HG02623 (cell line): Measurements from ENCODE around the gene CRTC1.

ENCODE experiments used
- ATAC-seq: cut with Tn5 transposase; IDR thresholded peaks from one replicate; pipeline ENCODE4 v1.9.1; 2021; ENCODE audit warnings: moderate library complexity; ENCODE audit not compliant: unreplicated experiment

Gene CRTC1

GRCh38 chr19:18651733-18652132 is 31.7 kb upstream of the CRTC1 start:
- no peak for ATAC-seq

GRCh38 chr19:18653853-18654252 is 29.6 kb upstream of the CRTC1 start:
- no peak for ATAC-seq

GRCh38 chr19:18654469-18654868 is 29.0 kb upstream of the CRTC1 start:
- no peak for ATAC-seq

- no peak for ATAC-seq
Measured at GRCh38 chr19:18655173-18655844, 28.2 kb upstream of the CRTC1 start.

GRCh38 chr19:18656337-18657086 is 27.0 kb upstream of the CRTC1 start:
- no peak for ATAC-seq

GRCh38 chr19:18657590-18658365 is 25.7 kb upstream of the CRTC1 start:
- no peak for ATAC-seq

GRCh38 chr19:18658366-18658855 is 25.1 kb upstream of the CRTC1 start:
- no peak for ATAC-seq

GRCh38 chr19:18659281-18660050 is 24.0 kb upstream of the CRTC1 start:
- no peak for ATAC-seq

- ATAC-seq = no peak
Measured at GRCh38 chr19:18660051-18660910, 23.2 kb upstream of the CRTC1 start.

- ATAC-seq = no peak
Measured at GRCh38 chr19:18660939-18661670, 22.4 kb upstream of the CRTC1 start.

GRCh38 chr19:18662972-18663732 is 20.3 kb upstream of the CRTC1 start:
- ATAC-seq = no peak

- no peak for ATAC-seq
Measured at GRCh38 chr19:18663940-18664530, 19.4 kb upstream of the CRTC1 start.

- no peak for ATAC-seq
Measured at GRCh38 chr19:18665771-18666202, 17.7 kb upstream of the CRTC1 start.

GRCh38 chr19:18666317-18666716 is 17.2 kb upstream of the CRTC1 start:
- no peak for ATAC-seq

- ATAC-seq = no peak
Measured at GRCh38 chr19:18666784-18667183, 16.7 kb upstream of the CRTC1 start.

- ATAC-seq = no peak
Measured at GRCh38 chr19:18667531-18668251, 15.8 kb upstream of the CRTC1 start.

- no peak for ATAC-seq
Measured at GRCh38 chr19:18668252-18668631, 15.2 kb upstream of the CRTC1 start.
